B cell (primary cell): ENCODE results near the gene HOXD8. TPM values are rescaled to one million over a fixed set of nuclear protein-coding genes. Genes with fewer than 3 reads are reported as not detected.

ENCODE experiments used
- ATAC-seq: fragments of 200-7000 bp; cut with Tn5 transposase; one replicate; pipeline ENCODE4 v1.10.0; 2021; ENCODE audit warnings: low read depth, mild to moderate bottlenecking, moderate number of reproducible peaks, moderate library complexity
- CTCF ChIA-PET: fragments of 350-600 bp; sonication (Branson Sonifier 250); formaldehyde crosslinking; loops from one replicate; lab custom pipeline; 2021; ENCODE audit warnings: antibody characterized with exemption, inconsistent platforms; lab: Charles Lee
- POLR2A ChIA-PET: fragments of 350-600 bp; sonication (Branson Sonifier 250); formaldehyde crosslinking; loops from one replicate; lab custom pipeline; 2021; ENCODE audit warnings: antibody characterized with exemption; lab: Charles Lee
- DNase-seq: peaks from one replicate; pipeline ENCODE4 v3.0.0; 2013
- H2AFZ ChIP-seq: 2 replicates; pipeline ENCODE4 v1.6.1; 2012; ENCODE audit warnings: mild to moderate bottlenecking, low read depth, low read length; ENCODE audit not compliant: insufficient read depth, poor library complexity, severe bottlenecking
- H3K27ac ChIP-seq, 2 donors: 1 replicate in 1 of 2; 2 replicates in 1 of 2; pipeline ENCODE4 v1.5.1; 2012 to 2013; ENCODE audit warnings: low read length in 2 of 2, mild to moderate bottlenecking in 2 of 2, moderate library complexity in 1 of 2
- H3K27me3 ChIP-seq, 4 experiments: fragments of 200-600 bp in 1 of 4; sonication (generic) in 1 of 4; replicated peaks in 1 of 4; 1 replicate in 2 of 4; 2 replicates in 2 of 4; pipeline versions ENCODE4 v1.6.1 to v1.7.0; 2013 to 2016; ENCODE audit warnings: low read length in 3 of 4, mild to moderate bottlenecking in 2 of 4, mixed read lengths in 1 of 4, moderate library complexity in 1 of 4; ENCODE audit not compliant: insufficient read depth in 4 of 4, control insufficient read depth in 3 of 4; ENCODE audit errors: control extremely low read depth in 1 of 4
- H3K36me3 ChIP-seq, 2 experiments: replicated peaks in 1 of 2; 1 replicate in 1 of 2; 2 replicates in 1 of 2; pipeline versions ENCODE4 v1.6.1 to v1.7.1; 2013; ENCODE audit warnings: low read length in 1 of 2; ENCODE audit not compliant: insufficient read depth in 2 of 2, control insufficient read depth in 1 of 2; ENCODE audit errors: control extremely low read depth in 1 of 2, extremely low read depth in 1 of 2
- H3K4me1 ChIP-seq, 2 donors: fragments of 200-600 bp in 1 of 2; sonication (generic) in 1 of 2; 1 replicate in 1 of 2; 2 replicates in 1 of 2; pipeline versions ENCODE4 v1.5.1 to v1.6.1; 2013 to 2017; ENCODE audit warnings: low read length in 2 of 2; ENCODE audit not compliant: control insufficient read depth in 2 of 2, insufficient read depth in 2 of 2
- H3K4me2 ChIP-seq: replicated peaks from 2 replicates; pipeline ENCODE3; 2012; ENCODE audit warnings: mild to moderate bottlenecking, low read depth, low read length; ENCODE audit not compliant: poor library complexity, severe bottlenecking
- H3K4me3 ChIP-seq, 5 experiments: fragments of 200-600 bp in 1 of 5; sonication (generic) in 1 of 5; 1 replicate in 3 of 5; 2 replicates in 2 of 5; pipeline versions ENCODE4 v1.5.1 to v1.7.0; 2011 to 2016; ENCODE audit warnings: low read length in 4 of 5, mild to moderate bottlenecking in 4 of 5, low read depth in 2 of 5, control low read depth in 1 of 5, moderate library complexity in 1 of 5; ENCODE audit not compliant: insufficient read depth in 1 of 5; ENCODE audit errors: control extremely low read depth in 1 of 5, extremely low read depth in 1 of 5
- H3K79me2 ChIP-seq: fragments of 200-600 bp; sonication (generic); one replicate; pipeline ENCODE4 v1.6.0; 2016; ENCODE audit warnings: low read length; ENCODE audit not compliant: control insufficient read depth, insufficient read depth
- H3K9ac ChIP-seq: fragments of 200-600 bp; sonication (generic); 2 replicates; pipeline ENCODE4 v1.6.1; 2017; ENCODE audit warnings: mild to moderate bottlenecking, low read length, moderate library complexity
- H3K9me3 ChIP-seq, 3 donors: one replicate each; pipeline versions ENCODE4 v1.6.1 to v1.7.1; 2013; ENCODE audit warnings: low read length in 2 of 3; ENCODE audit not compliant: control insufficient read depth in 2 of 3, insufficient read depth in 1 of 3; ENCODE audit errors: control extremely low read depth in 1 of 3
- H4K20me1 ChIP-seq: 2 replicates; pipeline ENCODE4 v1.6.0; 2012; ENCODE audit warnings: mild to moderate bottlenecking, low read length; ENCODE audit not compliant: insufficient read depth, control insufficient read depth, poor library complexity, severe bottlenecking
- H3K27ac Mint-ChIP-seq: one replicate; pipeline ENCODE4 v1.8.0; 2021; ENCODE audit warnings: mixed read lengths
- H3K27me3 Mint-ChIP-seq: one replicate; pipeline ENCODE4 v1.8.0; 2021; ENCODE audit warnings: mixed read lengths
- H3K4me1 Mint-ChIP-seq: one replicate; pipeline ENCODE4 v1.8.0; 2021; ENCODE audit warnings: mixed read lengths
- H3K4me3 Mint-ChIP-seq: one replicate; pipeline ENCODE4 v1.8.0; 2021; ENCODE audit warnings: mixed read lengths
- H3K9me3 Mint-ChIP-seq: one replicate; pipeline ENCODE4 v1.8.0; 2022; ENCODE audit warnings: mixed read lengths; ENCODE audit not compliant: insufficient read depth
- CTCF ChIP-seq: fragments of 200-600 bp; IDR thresholded peaks from one replicate; pipeline ENCODE4 v1.8.0; 2022; ENCODE audit warnings: antibody characterized with exemption, mild to moderate bottlenecking
- EZH2 ChIP-seq: IDR thresholded peaks from 2 replicates; pipeline ENCODE4 v1.6.1; 2012; ENCODE audit warnings: borderline replicate concordance, low read depth, mild to moderate bottlenecking, moderate library complexity, low read length; ENCODE audit not compliant: insufficient read depth, poor library complexity, severe bottlenecking
- WGBS: methylation state at CpG from one replicate; pipeline ENCODE4 v1.1.5; 2013; ENCODE audit warnings: missing lambda C conversion rate; ENCODE audit not compliant: insufficient coverage; 5-methylcytosine and 5-hydroxymethylcytosine counted together
- intact Hi-C: fragments of 100-400 bp; cut with micrococcal nuclease; formaldehyde crosslinking; loops from one replicate; pipeline ENCODE4 v1.10.0; 2022
- polyA plus RNA-seq: library from polyadenylated mRNA; depleted of rRNA; stranded (reverse); fragments of >200 nt; gene quantifications from 2 replicates; pipeline ENCODE4 v1.2.3, GENCODE V29; 2012
- total RNA-seq, 2 donors: library from RNA; stranded (reverse); fragments of 120-200 nt in 1 of 2; gene quantifications; 1 replicate in 1 of 2; 2 replicates in 1 of 2; pipeline versions ENCODE4 v1.2.3 to v1.2.4, GENCODE V29; 2013 to 2022

The HOXD8 gene
- total and polyA plus RNA-seq, 2 donors (not counting 1 experiment from before 2014, with no cell fraction given): not detected

GRCh38 chr2:176114930-176115625 is 14.4 kb upstream of the HOXD8 start:
- ATAC-seq (no peak), DNase-seq (no peak)
- no peak overlapping the region for H3K4me3 Mint-ChIP-seq
- Histone ChIP-seq H3K4me3 (no peak overlapping the region), H3K9me3 (peaks cover 0 to 55% (median 2%) of the 10 kb centered on the region in 3 donors), H2AFZ (no peak overlapping the region), H3K27me3 (peaks cover 0 to 95% (median 75%) of the 10 kb centered on the region in 4 experiments), H3K36me3 (no peaks in the 10 kb centered on the region), H4K20me1 (no peaks in the 10 kb centered on the region), H3K9ac (no peak overlapping the region), H3K4me2 (no peak overlapping the region), H3K27ac (no peak overlapping the region), H3K79me2 (no peaks in the 10 kb centered on the region), H3K4me1 (peaks cover 0 to 10% of the 10 kb centered on the region in 2 donors)
- H3K9me3 Mint-ChIP-seq: peaks cover 4% of the 10 kb centered on the region
- no peak for TF ChIP-seq CTCF
- TF ChIP-seq EZH2: no peak
- peaks cover 84% of the 10 kb centered on the region for H3K27me3 Mint-ChIP-seq
- WGBS: 7% methylated on average over 9 of the region's 16 CpGs
- H3K4me1 Mint-ChIP-seq: peaks cover 8% of the 10 kb centered on the region
- no peak overlapping the region for H3K27ac Mint-ChIP-seq
- ChIA-PET CTCF (interaction anchor here (1.0 to 1.7 kb wide), 2 partner anchors 12 to 1033 kb away, joined by 3 read pairs; no protein-coding TSS in a partner anchor), POLR2A (no interaction called here)
- intact Hi-C loops: no loop called here
